HepG2 (cell line): Measurements from ENCODE around the gene AMIGO2. TPM values are rescaled to one million over a fixed set of nuclear protein-coding genes. Genes with fewer than 3 reads are reported as not detected.

ENCODE experiments used
- ATAC-seq: fragments of 200-7000 bp; cut with Tn5 transposase; 3 replicates; pipeline ENCODE4 v1.9.1; 2020; ENCODE audit warnings: mild to moderate bottlenecking, moderate library complexity
- BruUV-seq: library from RNA; stranded (reverse); fragments of 400-500 nt; replicated peaks from 2 replicates; lab custom pipeline; 2021; lab: Mats Ljungman, UMichigan
- CTCF ChIA-PET: fragments of 300-600 bp; formaldehyde crosslinking; extraction: SDS; loops from one replicate; lab custom pipeline; 2021; ENCODE audit warnings: low total read pairs, inconsistent platforms, low intra/inter-chr PET ratio; lab: Yijun Ruan, JAX
- POLR2A ChIA-PET: fragments of 350-600 bp; sonication (Branson Sonifier 250); formaldehyde crosslinking; loops from one replicate; lab custom pipeline; 2020; ENCODE audit warnings: antibody characterized with exemption, inconsistent platforms; lab: Yijun Ruan, JAX
- DNase-seq: peaks from one replicate; pipeline ENCODE4 v3.0.0-alpha.2; 2015; ENCODE audit warnings: low spot score
- FAIRE-seq: peaks from 3 replicates; lab custom pipeline; 2011; peaks lifted over from hg19 to GRCh38; lab: Jason Lieb, UNC
- H2AFZ ChIP-seq: one replicate; pipeline ENCODE4 v1.6.1; 2011; ENCODE audit warnings: low read length, inconsistent platforms
- H3K27ac ChIP-seq: fragments of 300-600 bp; 3 replicates; pipeline ENCODE4 v1.8.0; 2011; ENCODE audit warnings: mixed run types, mild to moderate bottlenecking, mixed read lengths, low read length, inconsistent platforms; ENCODE audit not compliant: insufficient read depth; ENCODE audit errors: extremely low read length
- H3K27me3 ChIP-seq, 2 experiments: fragments of 200-600 bp in 1 of 2; 2 replicates in 1 of 2; 3 replicates in 1 of 2; pipeline versions ENCODE4 v1.6.0 to v1.8.0; 2011; ENCODE audit warnings: low read length in 2 of 2, mild to moderate bottlenecking in 2 of 2, moderate library complexity in 2 of 2, inconsistent platforms in 1 of 2; ENCODE audit not compliant: insufficient read depth in 2 of 2, control insufficient read depth in 1 of 2
- H3K36me3 ChIP-seq, 2 experiments: fragments of 200-600 bp in 1 of 2; replicated peaks in 1 of 2; 2 replicates in 1 of 2; 3 replicates in 1 of 2; pipeline versions ENCODE4 v1.5.1 to v1.8.0; 2011; ENCODE audit warnings: low read length in 2 of 2, inconsistent platforms in 1 of 2; ENCODE audit not compliant: insufficient read depth in 2 of 2, control insufficient read depth in 1 of 2
- H3K4me1 ChIP-seq: 2 replicates; pipeline ENCODE4 v1.5.1; 2012; ENCODE audit warnings: low read length, inconsistent platforms; ENCODE audit not compliant: insufficient read depth
- H3K4me2 ChIP-seq: 2 replicates; pipeline ENCODE4 v1.6.0; 2011; ENCODE audit warnings: low read depth, low read length, inconsistent platforms
- H3K4me3 ChIP-seq, 3 experiments: fragments of 200-600 bp in 1 of 3; sonication (generic), shearing (Covaris generic) in 1 of 3; replicated peaks in 1 of 3; 2 replicates each; pipeline ENCODE4 v1.5.1; 2011 to 2016; ENCODE audit warnings: low read length in 3 of 3, inconsistent platforms in 2 of 3, low read depth in 2 of 3, mild to moderate bottlenecking in 2 of 3, control low read depth in 1 of 3, mixed read lengths in 1 of 3; ENCODE audit not compliant: insufficient read depth in 1 of 3
- H3K79me2 ChIP-seq: one replicate; pipeline ENCODE4 v1.6.1; 2011; ENCODE audit warnings: low read length, inconsistent platforms; ENCODE audit not compliant: insufficient read depth
- H3K9ac ChIP-seq: 2 replicates; pipeline ENCODE4 v1.6.0; 2011; ENCODE audit warnings: mild to moderate bottlenecking, low read depth, low read length, inconsistent platforms; ENCODE audit not compliant: insufficient read depth
- H3K9me3 ChIP-seq: 2 replicates; pipeline ENCODE4 v1.5.1; 2012; ENCODE audit warnings: mild to moderate bottlenecking, low read length
- H4K20me1 ChIP-seq: 2 replicates; pipeline ENCODE4 v1.6.0; 2011; ENCODE audit warnings: inconsistent platforms, mild to moderate bottlenecking, low read length, moderate library complexity; ENCODE audit not compliant: insufficient read depth
- CEBPG ChIP-seq: IDR thresholded peaks from 2 replicates; pipeline ENCODE4 v1.6.1; 2016
- CERS6 ChIP-seq: sonication (generic); formaldehyde crosslinking; IDR thresholded peaks from 2 replicates; pipeline ENCODE4 v1.5.0; 2020; ENCODE audit warnings: missing genetic modification reagents
- DRAP1 ChIP-seq: IDR thresholded peaks from 2 replicates; pipeline ENCODE4 v1.6.1; 2016; ENCODE audit warnings: missing genetic modification reagents, missing compliant biosample characterization
- E2F1 ChIP-seq: sonication (generic); formaldehyde crosslinking; IDR thresholded peaks from 2 replicates; pipeline ENCODE4 v1.5.0; 2020; ENCODE audit warnings: missing genetic modification reagents
- HCFC1 ChIP-seq: fragments of 150-350 bp; IDR thresholded peaks from 2 replicates; pipeline ENCODE4 v1.6.1; 2014; ENCODE audit warnings: low read depth, low read length
- IRF2 ChIP-seq: IDR thresholded peaks from 2 replicates; pipeline ENCODE4 v1.6.1; 2018; ENCODE audit warnings: missing genetic modification reagents, missing compliant biosample characterization
- MEF2D ChIP-seq: sonication (generic); formaldehyde crosslinking; IDR thresholded peaks from 2 replicates; pipeline ENCODE4 v1.5.1; 2020; ENCODE audit warnings: mild to moderate bottlenecking, missing genetic modification reagents
- MTA1 ChIP-seq: sonication (generic); formaldehyde crosslinking; IDR thresholded peaks from 2 replicates; pipeline ENCODE4 v1.4.0; 2020; ENCODE audit warnings: missing genetic modification reagents, mild to moderate bottlenecking, borderline replicate concordance
- NBN ChIP-seq: fragments of 450-650 bp; conservative IDR thresholded peaks from 2 replicates; pipeline ENCODE4 v1.6.1; 2017
- NFRKB ChIP-seq: fragments of 450-650 bp; IDR thresholded peaks from 2 replicates; pipeline ENCODE4 v1.6.1; 2017
- SP140L ChIP-seq: sonication (generic); formaldehyde crosslinking; IDR thresholded peaks from 2 replicates; pipeline ENCODE4 v1.4.0; 2020; ENCODE audit warnings: missing genetic modification reagents, borderline replicate concordance
- SRSF1 ChIP-seq: fragments of 200-400 bp; formaldehyde crosslinking; optimal IDR thresholded peaks from 2 replicates; pipeline ENCODE3; 2017; ENCODE audit warnings: mild to moderate bottlenecking, low read depth, low read length, moderate library complexity
- ZBTB14 ChIP-seq: sonication (generic); formaldehyde crosslinking; IDR thresholded peaks from 2 replicates; pipeline ENCODE4 v1.4.0; 2020; ENCODE audit warnings: missing genetic modification reagents
- ZFP36 ChIP-seq: fragments of 150-350 bp; IDR thresholded peaks from 2 replicates; pipeline ENCODE4 v1.6.1; 2018; ENCODE audit warnings: borderline replicate concordance, low read length, low read depth; ENCODE audit not compliant: partially characterized antibody
- ZNF280B ChIP-seq: sonication (generic); formaldehyde crosslinking; IDR thresholded peaks from 2 replicates; pipeline ENCODE4 v1.5.0; 2020; ENCODE audit warnings: missing genetic modification reagents, mild to moderate bottlenecking, borderline replicate concordance
- ZNF33A ChIP-seq: sonication (generic); formaldehyde crosslinking; IDR thresholded peaks from 2 replicates; pipeline ENCODE4 v1.5.1; 2020; ENCODE audit warnings: missing genetic modification reagents, mild to moderate bottlenecking, moderate library complexity, borderline replicate concordance
- ZNF382 ChIP-seq: sonication (generic); formaldehyde crosslinking; IDR thresholded peaks from 2 replicates; pipeline ENCODE4 v1.5.0; 2020; ENCODE audit warnings: missing genetic modification reagents, mild to moderate bottlenecking, borderline replicate concordance
- ZNF563 ChIP-seq: sonication (generic); formaldehyde crosslinking; IDR thresholded peaks from 2 replicates; pipeline ENCODE4 v1.8.0; 2022; ENCODE audit warnings: mild to moderate bottlenecking, moderate library complexity, missing genetic modification reagents
- ZNF672 ChIP-seq: sonication (generic); formaldehyde crosslinking; IDR thresholded peaks from 2 replicates; pipeline ENCODE4 v1.8.1; 2022; ENCODE audit warnings: missing genetic modification reagents
- ZNF850 ChIP-seq: sonication (generic); formaldehyde crosslinking; conservative IDR thresholded peaks from 2 replicates; pipeline ENCODE4 v1.9.0; 2021; ENCODE audit warnings: mild to moderate bottlenecking, missing genetic modification reagents
- WGBS: methylation state at CpG from one replicate; pipeline ENCODE4 v1.1.6; 2017; ENCODE audit warnings: low lambda C conversion rate; 5-methylcytosine and 5-hydroxymethylcytosine counted together
- in situ Hi-C: cut with HindIII; loops from 2 replicates; pipeline ENCODE4 v1.10.0; 2017; ENCODE audit warnings: low pct_unique_long_range_greater_than_20kb; ENCODE audit not compliant: extremely low pct_ligation_motif_present
- intact Hi-C: fragments of 100-400 bp; cut with micrococcal nuclease; formaldehyde crosslinking; loops from one replicate; pipeline ENCODE4 v1.10.0; 2022; ENCODE audit not compliant: unreplicated experiment
- polyA plus RNA-seq, 8 experiments: library from polyadenylated mRNA; depleted of rRNA in 3 of 8; stranded (reverse) in 7 of 8; unstranded in 1 of 8; fragments of >200 nt; fragmentation: Illumina TruSeq in 4 of 8; extraction: Trizol in 4 of 8; gene quantifications; 2 replicates each; pipeline versions ENCODE4 v1.2.1 to v1.2.3, GENCODE V29; 2011 to 2016; ENCODE audit warnings: low read depth in 4 of 8, missing spikeins in 1 of 8, mixed read lengths in 1 of 8; ENCODE audit not compliant: insufficient read depth in 1 of 8
- total RNA-seq, 5 experiments: library from RNA; depleted of rRNA; stranded (reverse); fragments of >200 nt; fragmentation: Illumina TruSeq; extraction: Trizol; gene quantifications; 2 replicates each; pipeline ENCODE4 v1.2.3, GENCODE V29; 2016; ENCODE audit warnings: low read depth in 1 of 5

The AMIGO2 gene
- total and polyA plus RNA-seq, 2 of the 13 experiments (the other 11 are each of a cell fraction or from before 2014, with no cell fraction given): not detected

GRCh38 chr12:47028981-47029708 is 50.6 kb downstream of the AMIGO2 start (continued):
- TF ChIP-seq ZFP36: no peak
- no peak for TF ChIP-seq CERS6 (CRISPR knock-in tag)
- no peak for TF ChIP-seq CEBPG (CRISPR knock-in tag)
- TF ChIP-seq IRF2 (CRISPR knock-in tag): no peak
- TF ChIP-seq SRSF1: no peak
- TF ChIP-seq ZNF33A (CRISPR knock-in tag): no peak
- TF ChIP-seq NFRKB: no peak
- no peak for TF ChIP-seq MEF2D (CRISPR knock-in tag)
- TF ChIP-seq DRAP1 (CRISPR knock-in tag): no peak
- TF ChIP-seq E2F1 (CRISPR knock-in tag): no peak

- in situ Hi-C loops (no loop called here), intact Hi-C loops (no loop called here)
- Histone ChIP-seq H3K4me2 (no peak overlapping the region), H3K9me3 (no peaks in the 10 kb centered on the region), H3K36me3 (no peaks in the 10 kb centered on the region), H4K20me1 (no peaks in the 10 kb centered on the region), H3K79me2 (no peaks in the 10 kb centered on the region), H3K27me3 (peaks cover 0 to 9% of the 10 kb centered on the region in 2 experiments; a peak in 2 of 5 replicates), H3K4me1 (no peaks in the 10 kb centered on the region), H2AFZ (no peak overlapping the region), H3K4me3 (no peak overlapping the region), H3K9ac (no peak overlapping the region), H3K27ac (no peak overlapping the region)
- no peak for FAIRE-seq
- DNase-seq: no peak
- BruUV-seq: no TSS peak
- no peak for ATAC-seq
- CTCF ChIA-PET: no interaction called here
- POLR2A ChIA-PET: no interaction called here
- WGBS: 36% methylated on average over 5 of the region's 5 CpGs
- no peak for TF ChIP-seq SP140L (CRISPR knock-in tag)
- no peak for TF ChIP-seq HCFC1
- TF ChIP-seq ZNF850 (CRISPR knock-in tag): no peak
- TF ChIP-seq ZNF563: no peak
- TF ChIP-seq ZBTB14: no peak
- TF ChIP-seq ZNF382 (CRISPR knock-in tag): no peak
- no peak for TF ChIP-seq ZNF280B (CRISPR knock-in tag)
- no peak for TF ChIP-seq SRSF1
- no peak for TF ChIP-seq ZNF672
- TF ChIP-seq MTA1 (CRISPR knock-in tag): no peak
- TF ChIP-seq NBN: no peak
Observed at GRCh38 chr12:47028186-47028585, 51.6 kb downstream of the AMIGO2 start.
